22Rv1 (cell line): Measurements from ENCODE around the gene HBM.

Experiments used
- ZFX ChIP-seq: fragments of 450-650 bp; IDR thresholded peaks from 2 replicates; pipeline ENCODE4 v1.6.1; 2017; ENCODE audit warnings: antibody characterized with exemption, borderline replicate concordance
- TF ChIP-seq, protein P1 (sequence below): fragments of 450-650 bp; IDR thresholded peaks from 2 replicates; pipeline ENCODE4 v1.5.1; 2017; ENCODE audit warnings: mild to moderate bottlenecking

DNA sequence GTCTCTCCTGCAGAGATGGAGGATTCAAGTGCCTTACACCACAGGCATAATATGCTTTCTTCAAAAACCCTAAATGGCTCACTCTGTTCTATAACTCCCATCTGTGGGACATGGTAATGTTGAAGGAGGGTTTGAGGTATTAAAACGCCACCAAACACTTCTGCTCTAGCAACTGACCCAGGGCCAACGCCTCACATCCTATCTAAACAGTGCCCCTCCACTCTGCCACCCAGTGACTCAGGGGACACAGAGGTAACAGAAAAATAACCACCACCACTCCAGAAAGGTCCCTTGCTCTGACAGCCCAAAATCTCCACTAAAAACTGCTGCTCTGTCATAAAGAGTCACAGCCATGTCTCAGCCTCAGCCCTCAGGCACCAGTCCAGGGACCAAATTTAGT lies 45.0 kb upstream of the HBM start:
- TF ChIP-seq, protein P1, sequence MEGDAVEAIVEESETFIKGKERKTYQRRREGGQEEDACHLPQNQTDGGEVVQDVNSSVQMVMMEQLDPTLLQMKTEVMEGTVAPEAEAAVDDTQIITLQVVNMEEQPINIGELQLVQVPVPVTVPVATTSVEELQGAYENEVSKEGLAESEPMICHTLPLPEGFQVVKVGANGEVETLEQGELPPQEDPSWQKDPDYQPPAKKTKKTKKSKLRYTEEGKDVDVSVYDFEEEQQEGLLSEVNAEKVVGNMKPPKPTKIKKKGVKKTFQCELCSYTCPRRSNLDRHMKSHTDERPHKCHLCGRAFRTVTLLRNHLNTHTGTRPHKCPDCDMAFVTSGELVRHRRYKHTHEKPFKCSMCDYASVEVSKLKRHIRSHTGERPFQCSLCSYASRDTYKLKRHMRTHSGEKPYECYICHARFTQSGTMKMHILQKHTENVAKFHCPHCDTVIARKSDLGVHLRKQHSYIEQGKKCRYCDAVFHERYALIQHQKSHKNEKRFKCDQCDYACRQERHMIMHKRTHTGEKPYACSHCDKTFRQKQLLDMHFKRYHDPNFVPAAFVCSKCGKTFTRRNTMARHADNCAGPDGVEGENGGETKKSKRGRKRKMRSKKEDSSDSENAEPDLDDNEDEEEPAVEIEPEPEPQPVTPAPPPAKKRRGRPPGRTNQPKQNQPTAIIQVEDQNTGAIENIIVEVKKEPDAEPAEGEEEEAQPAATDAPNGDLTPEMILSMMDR = no peak
- no peak for TF ChIP-seq ZFX
